ENCODE data around the gene OLIG2. TPM values are rescaled to one million over a fixed set of nuclear protein-coding genes. Genes with fewer than 3 reads are reported as not detected.

Gene OLIG2
- total RNA-seq, 4 donors from 2014 or later, result not detected

- Histone ChIP-seq H3K27ac (no peak overlapping the region), H3K4me1 (no peaks in the 10 kb centered on the region), H3K4me3 (no peak overlapping the region), H3K36me3 (no peaks in the 10 kb centered on the region), H3K27me3 (peaks cover 87% of the 10 kb centered on the region), H3K9me3 (no peaks in the 10 kb centered on the region)
- 36 to 75% methylated on average over 1 to 2 of the region's 2 CpGs for WGBS, 2 donors (ENCODE audit: low coverage in 1 of 2)
- TF ChIP-seq CTCF (IDR thresholded peaks at IDR 0.05), result no peak
- no peak for TF ChIP-seq EP300 (IDR thresholded peaks at IDR 0.05)
- TF ChIP-seq POLR2A (IDR thresholded peaks at IDR 0.05), result no peak
- no peak for TF ChIP-seq POLR2AphosphoS5 (IDR thresholded peaks at IDR 0.05)
- no peak for ATAC-seq
Measured at GRCh38 chr21:33041981-33042380, 16.2 kb downstream of the OLIG2 start.

DNA sequence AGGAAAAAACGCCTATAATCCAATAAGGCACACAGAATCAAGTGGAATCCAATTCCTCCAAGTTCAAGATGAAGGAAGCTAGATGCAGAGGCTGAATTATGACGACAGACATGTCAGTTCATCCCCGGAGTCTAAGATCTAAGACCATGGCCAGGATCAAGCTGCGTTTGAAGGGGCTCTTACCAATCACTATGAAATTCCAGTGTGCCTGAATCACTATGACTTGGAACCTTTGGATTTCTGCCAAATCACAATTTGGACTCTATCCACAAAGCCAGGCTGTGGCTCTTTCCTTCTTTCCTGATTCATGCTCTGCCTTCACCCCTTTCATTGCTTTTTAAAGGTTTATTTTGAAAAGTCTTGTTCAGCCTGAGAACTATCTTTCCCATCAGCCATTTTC is 17.1 kb downstream of the OLIG2 start:
- WGBS, 2 donors (ENCODE audit: low coverage in 1 of 2), result 43 to 50% methylated on average over 2 to 4 of the region's 4 CpGs
- TF ChIP-seq POLR2A (IDR thresholded peaks at IDR 0.05) (no peak), EP300 (IDR thresholded peaks at IDR 0.05) (no peak), CTCF (IDR thresholded peaks at IDR 0.05) (no peak), POLR2AphosphoS5 (IDR thresholded peaks at IDR 0.05) (no peak)
- no peak for ATAC-seq

DNA sequence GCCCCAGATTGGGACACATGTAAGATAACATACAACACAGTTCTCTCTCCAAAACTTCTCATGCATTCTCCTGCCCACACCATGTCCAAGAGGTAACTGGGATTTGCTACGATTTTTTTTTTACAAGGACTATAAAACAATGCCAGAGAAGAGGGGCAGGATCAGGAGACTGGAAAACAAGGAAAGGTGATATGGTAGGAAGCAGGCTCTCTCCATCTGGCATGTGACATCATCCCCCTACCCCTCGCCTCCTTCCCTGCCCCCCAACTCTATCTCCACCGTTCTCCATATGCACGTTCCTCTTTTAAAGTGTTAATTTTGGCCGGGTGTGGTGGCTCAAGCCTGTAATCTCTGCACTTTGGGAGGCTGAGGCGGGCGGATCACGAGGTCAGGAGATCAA is 20.7 kb downstream of the OLIG2 start:
- Histone ChIP-seq H3K27ac (no peak overlapping the region), H3K4me3 (no peak overlapping the region), H3K9me3 (no peaks in the 10 kb centered on the region), H3K36me3 (no peaks in the 10 kb centered on the region), H3K27me3 (peaks cover 76% of the 10 kb centered on the region), H3K4me1 (no peaks in the 10 kb centered on the region)
- ATAC-seq, result no peak
- 56 to 63% methylated on average over 4 to 5 of the region's 8 CpGs for WGBS, 2 donors (ENCODE audit: low coverage in 1 of 2)
- TF ChIP-seq POLR2AphosphoS5 (IDR thresholded peaks at IDR 0.05) (no peak), POLR2A (IDR thresholded peaks at IDR 0.05) (no peak), CTCF (IDR thresholded peaks at IDR 0.05) (no peak), EP300 (IDR thresholded peaks at IDR 0.05) (no peak)

More for the DNA sequence above, 17.1 kb downstream of the OLIG2 start:
- no peaks in the 10 kb centered on the region for H3K4me1 ChIP-seq
- peaks cover 85% of the 10 kb centered on the region for H3K27me3 ChIP-seq
- no peak overlapping the region for H3K27ac ChIP-seq
- H3K4me3 ChIP-seq, result no peak overlapping the region
- H3K36me3 ChIP-seq, result no peaks in the 10 kb centered on the region
- no peaks in the 10 kb centered on the region for H3K9me3 ChIP-seq

- peaks cover 68% of the 10 kb centered on the region for H3K27me3 ChIP-seq
- no peaks in the 10 kb centered on the region for H3K9me3 ChIP-seq
- no peaks in the 10 kb centered on the region for H3K4me1 ChIP-seq
- H3K4me3 ChIP-seq, result no peak overlapping the region
- no peak for TF ChIP-seq EP300 (IDR thresholded peaks at IDR 0.05)
- 56 to 69% methylated on average over 5 of the region's 5 CpGs for WGBS, 2 donors (ENCODE audit: low coverage in 1 of 2)
- ATAC-seq, result no peak
- no peak overlapping the region for H3K27ac ChIP-seq
- H3K36me3 ChIP-seq, result no peaks in the 10 kb centered on the region
Measured at GRCh38 chr21:33047231-33047630, 21.5 kb downstream of the OLIG2 start.

DNA sequence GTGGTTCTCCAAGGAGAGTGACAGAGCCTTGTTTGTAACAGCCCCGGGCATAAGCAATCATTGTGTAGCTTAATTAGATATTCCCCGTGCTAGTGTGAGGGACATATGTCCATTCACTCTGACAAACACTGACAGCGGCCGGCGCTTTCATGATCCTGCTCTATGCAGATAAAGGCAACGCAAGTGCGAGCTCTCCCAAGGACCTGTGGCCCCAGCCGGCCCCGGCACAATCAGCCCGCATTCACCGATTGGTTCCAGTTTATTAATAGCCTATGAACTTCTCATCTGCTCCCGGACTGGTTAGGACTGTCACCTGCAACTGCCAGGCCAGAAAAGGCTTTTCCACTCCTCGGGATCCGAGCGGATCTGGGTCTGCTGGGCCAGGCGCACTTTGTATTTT is 26.2 kb downstream of the OLIG2 start:
- H3K27ac ChIP-seq, result no peak overlapping the region
- H3K36me3 ChIP-seq, result no peaks in the 10 kb centered on the region
- no peaks in the 10 kb centered on the region for H3K4me1 ChIP-seq
- H3K27me3 ChIP-seq, result peaks cover 39% of the 10 kb centered on the region
- TF ChIP-seq POLR2A (IDR thresholded peaks at IDR 0.05) (no peak), CTCF (IDR thresholded peaks at IDR 0.05) (no peak), EP300 (IDR thresholded peaks at IDR 0.05) (no peak)
- WGBS, 2 donors (ENCODE audit: low coverage in 1 of 2), result 76% methylated on average over 8 of the region's 16 CpGs; no CpG with 5 or more reads in 1 of the 2 donors
- H3K9me3 ChIP-seq, result no peaks in the 10 kb centered on the region
- no peak for ATAC-seq
- no peak overlapping the region for H3K4me3 ChIP-seq

DNA sequence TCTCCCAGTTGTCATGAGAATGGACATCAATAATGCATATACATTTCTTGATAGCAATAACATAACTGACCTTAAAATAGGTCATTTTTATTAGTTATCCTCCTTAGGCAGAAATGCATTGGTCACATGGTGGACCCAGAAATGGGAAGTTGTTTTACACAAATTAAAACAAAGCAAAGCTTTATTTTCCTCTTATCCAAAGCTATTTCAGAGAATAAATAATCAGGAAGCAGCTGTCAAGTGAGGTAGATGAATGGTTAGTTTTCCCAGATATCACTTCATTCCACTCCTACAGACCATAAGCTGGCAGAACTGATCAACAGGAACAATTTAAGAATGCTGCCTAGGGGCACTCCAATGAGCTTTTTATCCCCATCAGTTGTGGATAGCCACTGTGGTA is 28.2 kb downstream of the OLIG2 start:
- H3K27ac ChIP-seq, result no peak overlapping the region
- no peaks in the 10 kb centered on the region for H3K4me1 ChIP-seq
- peaks cover 20% of the 10 kb centered on the region for H3K27me3 ChIP-seq
- H3K4me3 ChIP-seq, result no peak overlapping the region
- TF ChIP-seq EP300 (IDR thresholded peaks at IDR 0.05), result no peak
- no peak for TF ChIP-seq CTCF (IDR thresholded peaks at IDR 0.05)
- TF ChIP-seq POLR2AphosphoS5 (IDR thresholded peaks at IDR 0.05), result no peak
- TF ChIP-seq POLR2A (IDR thresholded peaks at IDR 0.05), result no peak
- no peak for ATAC-seq
- no peaks in the 10 kb centered on the region for H3K9me3 ChIP-seq
- no peaks in the 10 kb centered on the region for H3K36me3 ChIP-seq

Measured in gastroesophageal sphincter (tissue), 4 donors.